Thyroid gland (tissue), 4 donors: ENCODE results near the gene KCNQ2.

Experiments used
- POLR2A ChIP-seq, 2 donors: fragments of 450-650 bp; IDR thresholded peaks; one replicate each; pipeline ENCODE4 v1.6.1; 2017; ENCODE audit warnings: antibody characterized with exemption in 2 of 2, mild to moderate bottlenecking in 2 of 2, moderate library complexity in 1 of 2
- TF ChIP-seq, protein P1 (sequence below), 6 experiments: fragments of 200-600 bp in 3 of 6; fragments of 450-650 bp in 3 of 6; sonication (generic) in 3 of 6; IDR thresholded peaks; one replicate each; pipeline ENCODE4 v1.5.1; 2016 to 2019; ENCODE audit warnings: antibody characterized with exemption in 6 of 6, mild to moderate bottlenecking in 2 of 6, inconsistent platforms in 1 of 6, moderate library complexity in 1 of 6

DNA sequence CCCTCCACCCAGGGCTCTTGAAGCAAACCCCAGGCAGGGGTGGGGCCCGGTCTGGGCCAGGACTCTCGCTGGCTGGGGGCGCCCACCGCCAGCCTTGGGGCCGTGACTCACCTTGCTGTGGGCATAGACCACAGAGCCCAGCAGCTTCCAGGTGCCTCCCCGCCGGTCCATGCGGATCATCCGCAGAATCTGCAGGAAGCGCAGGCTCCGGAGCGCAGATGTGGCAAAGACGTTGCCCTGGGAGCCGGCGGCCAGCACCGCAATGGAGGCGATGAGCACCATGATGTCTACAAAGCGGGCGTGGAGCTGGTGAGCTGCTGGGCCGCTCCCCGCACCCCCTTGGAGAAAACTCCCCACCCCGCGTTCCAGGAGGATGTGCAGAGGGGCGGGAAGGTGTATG is 27.9 kb downstream of the KCNQ2 start:
- TF ChIP-seq, protein P1, sequence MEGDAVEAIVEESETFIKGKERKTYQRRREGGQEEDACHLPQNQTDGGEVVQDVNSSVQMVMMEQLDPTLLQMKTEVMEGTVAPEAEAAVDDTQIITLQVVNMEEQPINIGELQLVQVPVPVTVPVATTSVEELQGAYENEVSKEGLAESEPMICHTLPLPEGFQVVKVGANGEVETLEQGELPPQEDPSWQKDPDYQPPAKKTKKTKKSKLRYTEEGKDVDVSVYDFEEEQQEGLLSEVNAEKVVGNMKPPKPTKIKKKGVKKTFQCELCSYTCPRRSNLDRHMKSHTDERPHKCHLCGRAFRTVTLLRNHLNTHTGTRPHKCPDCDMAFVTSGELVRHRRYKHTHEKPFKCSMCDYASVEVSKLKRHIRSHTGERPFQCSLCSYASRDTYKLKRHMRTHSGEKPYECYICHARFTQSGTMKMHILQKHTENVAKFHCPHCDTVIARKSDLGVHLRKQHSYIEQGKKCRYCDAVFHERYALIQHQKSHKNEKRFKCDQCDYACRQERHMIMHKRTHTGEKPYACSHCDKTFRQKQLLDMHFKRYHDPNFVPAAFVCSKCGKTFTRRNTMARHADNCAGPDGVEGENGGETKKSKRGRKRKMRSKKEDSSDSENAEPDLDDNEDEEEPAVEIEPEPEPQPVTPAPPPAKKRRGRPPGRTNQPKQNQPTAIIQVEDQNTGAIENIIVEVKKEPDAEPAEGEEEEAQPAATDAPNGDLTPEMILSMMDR (IDR thresholded peaks at IDR 0.05): no peak
- TF ChIP-seq POLR2A (IDR thresholded peaks at IDR 0.05): no peak
